Colonic mucosa (tissue), 4 donors: Measurements from ENCODE around the gene MFNG. TPM values are rescaled to one million over a fixed set of nuclear protein-coding genes. Genes with fewer than 3 reads are reported as not detected.

Experiments used
- DNase-seq: peaks from one replicate; pipeline ENCODE4 v3.0.0-alpha.2; 2020
- H3K27ac ChIP-seq: fragments of 200-600 bp; one replicate; pipeline ENCODE4 v1.8.0; 2021
- H3K27me3 ChIP-seq: fragments of 200-600 bp; one replicate; pipeline ENCODE4 v1.8.0; 2021
- H3K36me3 ChIP-seq: fragments of 200-600 bp; one replicate; pipeline ENCODE4 v1.8.0; 2021
- H3K4me1 ChIP-seq: fragments of 200-600 bp; one replicate; pipeline ENCODE4 v1.8.0; 2021; ENCODE audit warnings: mild to moderate bottlenecking
- H3K4me3 ChIP-seq: fragments of 200-600 bp; one replicate; pipeline ENCODE4 v1.8.0; 2021
- H3K9ac ChIP-seq, 2 donors: one replicate each; pipeline ENCODE4 v1.7.0; 2013; ENCODE audit warnings: control low read depth in 2 of 2, low read depth in 2 of 2, low read length in 2 of 2
- H3K9me3 ChIP-seq: fragments of 200-600 bp; one replicate; pipeline ENCODE4 v1.8.0; 2021
- intact Hi-C: fragments of 100-400 bp; cut with DNase I; formaldehyde crosslinking; loops from one replicate; pipeline ENCODE4 v1.14.1; 2022
- total RNA-seq, 2 donors: library from RNA; stranded (reverse); fragmentation: NEBNext Ultra II Directional in 1 of 2; extraction: Animal tissue kit (Norgen Biotek cat#: 25700) in 1 of 2; gene quantifications; one replicate each; pipeline ENCODE4 v1.2.1, GENCODE V29; 2021
- TF ChIP-seq, protein P1 (sequence below): fragments of 200-600 bp; IDR thresholded peaks from one replicate; pipeline ENCODE4 v1.8.0; 2022; ENCODE audit warnings: antibody characterized with exemption, mild to moderate bottlenecking
- donor health status: healthy.
- donor health status: DM: no; HTN: no; CAD: no.
- donor health status: DM: no; HTN: no; CAD: no.

MFNG gene
- total RNA-seq, 2 donors from 2014 or later = 6.5 to 10.7 TPM

DNA sequence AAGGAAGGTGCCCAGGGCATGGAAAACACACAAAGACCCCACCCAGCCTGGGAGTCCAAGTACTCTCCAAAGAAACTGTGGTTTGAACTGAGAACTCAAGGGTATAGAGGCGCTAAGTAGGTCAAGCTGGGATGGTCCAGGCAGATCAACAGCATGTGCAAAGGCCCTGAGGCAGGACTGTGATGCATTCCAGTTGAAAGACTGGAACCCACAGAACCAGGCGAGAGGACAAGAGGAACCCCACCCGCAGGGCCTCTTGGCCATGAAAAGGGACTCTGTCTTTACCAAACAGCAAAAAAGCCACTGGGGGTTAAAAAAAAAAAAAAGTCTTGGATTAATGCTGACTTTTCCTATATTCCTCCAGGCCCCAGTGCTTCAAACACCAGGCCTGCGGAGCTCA lies 18.8 kb upstream of the MFNG start:
- Histone ChIP-seq H3K36me3 (no peaks in the 10 kb centered on the region), H3K4me3 (no peak overlapping the region), H3K27ac (peak overlapping the region; percentile 80), H3K9me3 (no peaks in the 10 kb centered on the region), H3K9ac (peak overlapping the region in 1 of 2 donors; percentile 30), H3K4me1 (peaks cover 40% of the 10 kb centered on the region), H3K27me3 (no peaks in the 10 kb centered on the region)
- TF ChIP-seq, protein P1, sequence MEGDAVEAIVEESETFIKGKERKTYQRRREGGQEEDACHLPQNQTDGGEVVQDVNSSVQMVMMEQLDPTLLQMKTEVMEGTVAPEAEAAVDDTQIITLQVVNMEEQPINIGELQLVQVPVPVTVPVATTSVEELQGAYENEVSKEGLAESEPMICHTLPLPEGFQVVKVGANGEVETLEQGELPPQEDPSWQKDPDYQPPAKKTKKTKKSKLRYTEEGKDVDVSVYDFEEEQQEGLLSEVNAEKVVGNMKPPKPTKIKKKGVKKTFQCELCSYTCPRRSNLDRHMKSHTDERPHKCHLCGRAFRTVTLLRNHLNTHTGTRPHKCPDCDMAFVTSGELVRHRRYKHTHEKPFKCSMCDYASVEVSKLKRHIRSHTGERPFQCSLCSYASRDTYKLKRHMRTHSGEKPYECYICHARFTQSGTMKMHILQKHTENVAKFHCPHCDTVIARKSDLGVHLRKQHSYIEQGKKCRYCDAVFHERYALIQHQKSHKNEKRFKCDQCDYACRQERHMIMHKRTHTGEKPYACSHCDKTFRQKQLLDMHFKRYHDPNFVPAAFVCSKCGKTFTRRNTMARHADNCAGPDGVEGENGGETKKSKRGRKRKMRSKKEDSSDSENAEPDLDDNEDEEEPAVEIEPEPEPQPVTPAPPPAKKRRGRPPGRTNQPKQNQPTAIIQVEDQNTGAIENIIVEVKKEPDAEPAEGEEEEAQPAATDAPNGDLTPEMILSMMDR = no peak
- DNase-seq = no peak
- intact Hi-C loops = no loop called here

DNA sequence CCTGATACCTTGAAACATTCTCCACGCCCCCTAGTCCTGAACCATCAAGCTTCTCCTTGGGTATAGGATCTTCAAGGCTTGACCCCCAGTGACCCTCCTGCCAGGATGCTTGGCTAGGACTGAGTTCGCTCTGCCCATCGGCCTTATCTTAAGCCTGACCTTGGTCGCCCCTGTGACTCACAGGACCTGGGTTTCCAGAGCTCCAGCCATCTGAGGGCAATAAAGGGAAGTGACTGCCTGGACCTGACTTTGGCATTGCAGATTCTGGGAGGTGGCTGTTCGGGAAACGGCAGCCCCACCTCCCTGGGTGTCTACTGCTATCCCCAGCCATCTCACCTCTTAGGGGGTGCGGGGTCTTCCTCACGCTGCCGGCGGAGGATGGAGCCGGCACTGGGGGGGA lies 17.7 kb upstream of the MFNG start:
- TF ChIP-seq, protein P1 = no peak
- H3K9me3 ChIP-seq = no peaks in the 10 kb centered on the region

DNA sequence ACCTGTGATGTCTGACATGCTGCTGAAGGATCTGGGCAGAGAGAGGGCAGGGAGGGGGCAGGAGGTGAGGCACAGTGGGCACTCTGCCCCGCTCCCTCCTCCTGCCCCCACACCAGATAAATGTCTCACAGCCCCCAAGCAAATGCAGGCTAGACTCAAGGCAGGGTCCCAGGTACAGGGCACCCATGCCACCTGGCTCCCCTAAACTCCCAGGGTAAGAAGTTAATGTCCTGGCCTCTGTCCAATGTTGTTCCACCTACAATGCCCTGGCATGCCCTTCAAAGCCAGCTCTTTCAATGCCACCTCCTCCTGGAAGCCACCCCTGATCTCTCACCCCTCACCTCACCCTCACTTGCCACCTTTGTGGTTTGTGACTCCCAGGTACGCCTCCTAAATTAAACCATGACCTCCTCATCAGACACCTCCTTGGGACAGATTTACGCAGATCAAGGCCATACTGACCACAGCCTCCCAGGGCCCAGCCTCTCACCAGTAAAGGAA lies 17.0 kb upstream of the MFNG start:
- Histone ChIP-seq H3K4me1 (peaks cover 35% of the 10 kb centered on the region), H3K36me3 (no peaks in the 10 kb centered on the region), H3K27ac (peak overlapping the region; percentile 97), H3K9me3 (no peaks in the 10 kb centered on the region), H3K9ac (peak overlapping the region; percentile 36 to 86), H3K27me3 (no peaks in the 10 kb centered on the region), H3K4me3 (no peak overlapping the region)
- intact Hi-C loops = no loop called here
- TF ChIP-seq, protein P1 = no peak
- no peak for DNase-seq

More for the DNA sequence above, 17.7 kb upstream of the MFNG start:
- no peaks in the 10 kb centered on the region for H3K36me3 ChIP-seq
- no peaks in the 10 kb centered on the region for H3K27me3 ChIP-seq
- H3K9ac ChIP-seq = peak overlapping the region; percentile 36 to 86
- peak; percentile 82 for DNase-seq
- peaks cover 39% of the 10 kb centered on the region for H3K4me1 ChIP-seq
- intact Hi-C loops = no loop called here
- H3K4me3 ChIP-seq = no peak overlapping the region
- peak overlapping the region; percentile 97 for H3K27ac ChIP-seq

DNA sequence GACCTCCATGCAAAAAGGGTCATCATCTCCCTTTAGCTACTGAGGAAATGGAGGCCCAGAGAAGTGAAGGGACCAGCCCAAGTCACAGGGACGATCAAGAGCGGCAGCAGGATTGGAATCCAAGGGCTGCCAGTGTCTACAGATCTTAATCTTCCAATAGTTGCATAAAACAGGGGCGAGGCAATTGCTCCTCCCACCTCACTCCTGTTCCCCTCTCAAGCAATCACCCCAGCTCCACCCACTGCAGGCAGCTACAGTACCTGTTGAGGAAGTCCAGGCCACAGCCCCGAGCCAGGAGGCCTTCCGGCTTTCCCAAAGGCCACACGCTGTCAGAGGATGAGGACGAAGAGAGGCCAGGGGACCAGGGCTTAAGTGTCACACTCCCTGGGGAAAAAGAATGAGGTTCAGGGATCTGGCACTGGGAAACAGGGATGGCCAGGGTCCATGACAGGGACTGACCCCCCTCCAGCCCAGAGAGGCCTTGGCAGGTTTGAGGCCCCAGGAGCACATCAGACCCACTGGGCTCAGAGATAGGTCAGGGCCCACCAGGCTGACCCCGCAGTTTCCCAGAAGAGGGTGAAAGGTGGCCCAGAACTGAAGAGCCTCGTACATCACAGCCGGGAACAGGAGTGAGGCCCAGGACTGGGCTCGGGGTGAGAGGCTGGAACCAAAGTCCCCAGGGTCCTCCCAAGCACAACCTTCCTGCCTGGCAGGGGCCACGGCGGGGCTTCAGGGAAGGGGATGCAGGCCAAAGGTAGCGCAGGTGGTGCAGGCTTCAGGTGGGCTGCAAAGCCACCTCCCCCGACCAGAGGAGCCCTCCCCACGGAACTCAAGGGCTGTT lies 16.4 kb upstream of the MFNG start:
- H3K9ac ChIP-seq = peak overlapping the region; percentile 69 to 86
- H3K4me3 ChIP-seq = no peak overlapping the region
- no peaks in the 10 kb centered on the region for H3K9me3 ChIP-seq
- no peaks in the 10 kb centered on the region for H3K36me3 ChIP-seq
- H3K4me1 ChIP-seq = peaks cover 35% of the 10 kb centered on the region
- H3K27me3 ChIP-seq = no peaks in the 10 kb centered on the region
- peak overlapping the region; percentile 97 for H3K27ac ChIP-seq
- TF ChIP-seq, protein P1 = no peak
- intact Hi-C loops = no loop called here
- peak; percentile 95 for DNase-seq

DNA sequence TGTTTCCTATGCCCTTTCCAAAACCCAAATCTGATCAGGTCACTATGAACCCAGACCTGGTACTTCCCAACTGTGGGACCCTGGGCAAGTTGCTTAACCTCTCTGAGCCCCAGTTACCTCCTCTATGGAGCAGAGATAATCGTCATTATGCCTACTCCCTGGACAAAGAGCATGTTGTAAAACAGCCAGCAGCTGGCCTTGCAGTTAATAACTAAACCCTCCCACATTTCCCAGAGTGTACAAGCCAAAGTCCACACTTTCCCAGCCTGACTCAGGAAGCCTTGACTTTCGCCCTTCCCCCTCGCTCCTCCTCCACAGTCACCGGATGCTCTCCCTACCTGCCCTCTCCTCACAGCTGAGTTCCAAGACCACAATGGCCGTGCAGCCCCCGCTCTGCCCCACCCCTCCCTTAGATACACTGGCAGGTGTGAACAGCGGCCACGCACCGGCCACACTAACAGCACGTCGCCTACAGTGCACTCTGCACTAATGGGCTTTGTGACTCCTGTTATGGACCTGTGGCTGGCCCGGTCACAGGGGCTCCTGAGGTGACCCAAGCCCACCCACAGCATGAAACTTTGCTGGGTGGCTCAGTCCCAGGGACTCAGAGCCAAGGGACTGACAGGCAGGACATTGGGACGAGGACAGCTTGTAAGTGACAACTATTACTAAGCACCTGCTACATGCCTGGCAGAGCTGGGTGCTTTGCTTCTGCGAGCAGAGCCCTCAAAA lies 15.6 kb upstream of the MFNG start:
- TF ChIP-seq, protein P1 = no peak
- Histone ChIP-seq H3K27ac (peak overlapping the region; percentile 97), H3K9me3 (no peaks in the 10 kb centered on the region), H3K36me3 (no peaks in the 10 kb centered on the region), H3K27me3 (no peaks in the 10 kb centered on the region), H3K4me3 (no peak overlapping the region), H3K4me1 (peaks cover 35% of the 10 kb centered on the region), H3K9ac (peak overlapping the region; percentile 69 to 86)
- intact Hi-C loops = no loop called here
- DNase-seq = peak; percentile 95
